LNCaP clone FGC (cell line): ENCODE results near the gene HOXA6.

ENCODE experiments used
- DNase-seq: peaks from one replicate; pipeline ENCODE4 v3.0.0-alpha.2; 2011; ENCODE audit warnings: low read depth
- H3K4me3 ChIP-seq: 2 replicates; pipeline ENCODE4 v1.5.1; 2011; ENCODE audit warnings: mild to moderate bottlenecking, low read depth, low read length, control low read depth
- TF ChIP-seq, protein P1 (sequence below): IDR thresholded peaks from 2 replicates; pipeline ENCODE4 v1.5.1; 2012; ENCODE audit warnings: mild to moderate bottlenecking; ENCODE audit not compliant: control insufficient read depth, insufficient read depth; ENCODE audit errors: extremely low read depth

HOXA6 gene

DNA sequence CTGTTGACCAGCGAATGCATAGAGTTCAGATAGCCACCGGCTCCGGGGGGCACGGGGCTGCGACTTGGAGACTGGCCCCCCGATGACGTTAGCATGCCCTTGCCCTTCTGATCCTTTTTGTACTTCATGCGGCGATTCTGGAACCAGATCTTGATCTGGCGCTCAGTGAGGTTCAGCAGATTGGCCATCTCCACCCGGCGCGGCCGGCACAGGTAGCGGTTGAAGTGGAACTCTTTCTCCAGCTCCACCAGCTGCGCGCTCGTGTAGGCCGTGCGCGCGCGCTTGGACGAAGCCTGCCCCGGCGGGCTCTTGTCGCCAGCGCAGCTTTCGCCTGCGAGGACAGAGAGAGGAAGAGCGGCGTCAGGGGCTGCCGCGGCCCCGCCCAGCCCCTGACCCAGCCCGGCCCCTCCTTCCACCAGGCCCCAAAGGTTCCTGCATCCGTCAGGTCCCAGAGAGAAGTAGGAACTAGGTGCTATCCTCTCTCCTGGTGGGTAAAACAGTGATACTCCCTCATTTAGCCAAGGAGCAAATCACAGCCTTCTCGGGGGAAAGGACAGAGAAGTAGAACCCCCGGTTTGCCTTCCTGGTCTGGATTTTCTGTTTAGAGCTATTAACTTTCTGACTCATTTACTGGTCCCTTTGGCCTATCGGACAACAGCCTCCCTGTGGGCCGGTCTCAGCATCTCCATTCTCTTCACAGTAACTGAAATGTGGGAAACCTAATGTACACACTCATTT lies 39.0 kb downstream of the HOXA6 start:
- TF ChIP-seq, protein P1, sequence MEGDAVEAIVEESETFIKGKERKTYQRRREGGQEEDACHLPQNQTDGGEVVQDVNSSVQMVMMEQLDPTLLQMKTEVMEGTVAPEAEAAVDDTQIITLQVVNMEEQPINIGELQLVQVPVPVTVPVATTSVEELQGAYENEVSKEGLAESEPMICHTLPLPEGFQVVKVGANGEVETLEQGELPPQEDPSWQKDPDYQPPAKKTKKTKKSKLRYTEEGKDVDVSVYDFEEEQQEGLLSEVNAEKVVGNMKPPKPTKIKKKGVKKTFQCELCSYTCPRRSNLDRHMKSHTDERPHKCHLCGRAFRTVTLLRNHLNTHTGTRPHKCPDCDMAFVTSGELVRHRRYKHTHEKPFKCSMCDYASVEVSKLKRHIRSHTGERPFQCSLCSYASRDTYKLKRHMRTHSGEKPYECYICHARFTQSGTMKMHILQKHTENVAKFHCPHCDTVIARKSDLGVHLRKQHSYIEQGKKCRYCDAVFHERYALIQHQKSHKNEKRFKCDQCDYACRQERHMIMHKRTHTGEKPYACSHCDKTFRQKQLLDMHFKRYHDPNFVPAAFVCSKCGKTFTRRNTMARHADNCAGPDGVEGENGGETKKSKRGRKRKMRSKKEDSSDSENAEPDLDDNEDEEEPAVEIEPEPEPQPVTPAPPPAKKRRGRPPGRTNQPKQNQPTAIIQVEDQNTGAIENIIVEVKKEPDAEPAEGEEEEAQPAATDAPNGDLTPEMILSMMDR = no peak
- DNase-seq = no peak

GRCh38 chr7:27107391-27108381 lies 39.9 kb downstream of the HOXA6 start:
- no peak overlapping the region for H3K4me3 ChIP-seq
- DNase-seq = no peak

More for the DNA sequence above, 39.0 kb downstream of the HOXA6 start:
- no peak overlapping the region for H3K4me3 ChIP-seq

GRCh38 chr7:27106901-27107240 lies 40.7 kb downstream of the HOXA6 start:
- H3K4me3 ChIP-seq = no peak overlapping the region
- TF ChIP-seq, protein P1 = no peak
- no peak for DNase-seq

More at GRCh38 chr7:27107391-27108381, 39.9 kb downstream of the HOXA6 start:
- TF ChIP-seq, protein P1 = no peak

GRCh38 chr7:27106181-27106900 lies 41.2 kb downstream of the HOXA6 start:
- H3K4me3 ChIP-seq = no peak overlapping the region
- TF ChIP-seq, protein P1 = no peak
- no peak for DNase-seq

DNA sequence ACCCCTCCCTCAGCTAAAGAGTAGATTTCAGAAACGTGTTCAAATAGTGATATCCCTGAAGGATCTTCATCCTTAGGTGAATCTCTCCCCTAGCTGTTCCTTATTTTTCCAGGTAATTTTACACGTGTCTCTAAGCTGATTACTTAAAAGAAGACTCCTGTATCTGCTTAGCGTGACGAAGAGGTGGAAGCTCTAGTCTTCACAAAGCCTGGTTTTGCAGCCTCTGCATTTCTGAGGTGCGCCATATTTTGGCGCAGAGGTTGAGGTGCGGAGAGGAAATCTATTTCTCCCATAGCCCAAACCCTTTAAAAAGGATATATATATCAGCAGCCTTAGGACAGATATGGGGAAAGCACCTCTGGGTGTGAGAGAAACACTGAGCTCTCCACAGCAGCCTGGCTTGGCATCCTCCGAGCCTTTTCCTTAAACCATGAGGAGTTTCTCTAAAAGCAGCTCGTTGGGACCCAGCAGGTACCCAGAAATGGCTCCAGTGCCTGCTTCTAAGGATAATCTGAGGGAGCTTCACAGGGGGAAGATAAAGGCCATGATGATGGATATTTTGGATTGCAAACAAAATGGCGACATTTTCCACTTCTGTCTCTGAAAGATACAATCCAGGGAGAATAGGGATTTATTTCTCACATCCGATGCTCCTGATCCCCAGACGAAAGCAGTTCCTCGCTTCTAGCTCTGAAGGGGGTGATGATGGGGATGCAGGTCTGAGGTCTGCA lies 42.1 kb downstream of the HOXA6 start:
- TF ChIP-seq, protein P1 = no peak
- no peak overlapping the region for H3K4me3 ChIP-seq
- no peak for DNase-seq
